Activated CD4-positive, alpha-beta memory T cell treated with anti-CD3 and anti-CD28 coated beads, Interleukin-2, amount 10 ng/mL, durations not matched to agents 7 days and 5 days (primary cell): ENCODE measurements around the gene NOS1AP. TPM values are rescaled to one million over a fixed set of nuclear protein-coding genes. Genes with fewer than 3 reads are reported as not detected.
"Not testable (repeated sequence)": the region's sequence is repeated elsewhere in the genome, so short reads cannot be mapped to it uniquely, and the experiment has no call there.

Source experiments
- CTCF ChIA-PET: fragments of 350-600 bp; sonication (Branson Sonifier 250); formaldehyde crosslinking; loops from one replicate; lab custom pipeline; 2021; ENCODE audit warnings: antibody characterized with exemption, inconsistent platforms; lab: Charles Lee
- POLR2A ChIA-PET: fragments of 350-600 bp; sonication (Branson Sonifier 250); formaldehyde crosslinking; loops from one replicate; lab custom pipeline; 2021; ENCODE audit warnings: antibody characterized with exemption; lab: Charles Lee
- DNase-seq: peaks from one replicate; pipeline ENCODE4 v3.0.0-alpha.2; 2020
- H3K27ac Mint-ChIP-seq: one replicate; pipeline ENCODE4 v1.8.0; 2021; ENCODE audit warnings: mild to moderate bottlenecking, mixed read lengths
- H3K27me3 Mint-ChIP-seq: one replicate; pipeline ENCODE4 v1.8.0; 2021; ENCODE audit warnings: mixed read lengths
- H3K36me3 Mint-ChIP-seq: one replicate; pipeline ENCODE4 v1.8.0; 2021; ENCODE audit warnings: low read depth, mixed read lengths
- H3K4me1 Mint-ChIP-seq: one replicate; pipeline ENCODE4 v1.8.0; 2021; ENCODE audit warnings: mixed read lengths
- H3K4me3 Mint-ChIP-seq: one replicate; pipeline ENCODE4 v1.8.0; 2021; ENCODE audit warnings: mild to moderate bottlenecking, mixed read lengths
- H3K9me3 Mint-ChIP-seq: one replicate; pipeline ENCODE4 v1.8.0; 2021; ENCODE audit warnings: mixed read lengths
- total RNA-seq, 2 experiments: library from RNA; stranded (reverse); gene quantifications; one replicate each; pipeline ENCODE4 v1.2.3, GENCODE V29; 2021

Gene NOS1AP
- total RNA-seq, 2 experiments from 2014 or later, result 0.08 TPM; not detected in 1

DNA sequence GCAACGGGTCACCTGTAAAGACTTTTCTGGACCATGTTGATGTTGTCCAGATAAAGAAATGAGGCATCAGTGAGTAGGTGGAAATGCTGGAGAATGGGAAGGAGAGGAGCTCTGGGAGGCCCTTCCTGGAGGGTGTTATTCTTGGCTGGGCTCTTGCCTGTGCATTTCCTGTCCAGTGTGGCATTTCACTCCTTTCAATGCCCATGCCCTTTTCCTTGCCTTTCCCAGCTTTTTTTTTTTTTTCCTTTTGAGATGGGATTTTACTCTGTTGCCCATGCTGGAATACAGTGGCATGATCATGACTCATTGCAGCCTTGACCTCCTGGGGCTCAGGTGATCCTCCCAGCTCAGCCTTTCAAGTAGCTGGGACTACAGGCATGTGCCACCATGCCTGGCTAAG, 11.8 kb downstream of the NOS1AP start:
- H3K9me3 Mint-ChIP-seq, result no peaks in the 10 kb centered on the region
- H3K27me3 Mint-ChIP-seq, result peaks cover 12% of the 10 kb centered on the region
- ChIA-PET CTCF (no interaction called here), POLR2A (no interaction called here)
- DNase-seq, result no peak
- no peak overlapping the region for H3K27ac Mint-ChIP-seq
- H3K36me3 Mint-ChIP-seq, result no peaks in the 10 kb centered on the region
- no peaks in the 10 kb centered on the region for H3K4me1 Mint-ChIP-seq
- H3K4me3 Mint-ChIP-seq, result no peak overlapping the region

- H3K9me3 Mint-ChIP-seq, CTCF ChIA-PET, H3K4me3 Mint-ChIP-seq, H3K27ac Mint-ChIP-seq, H3K4me1 Mint-ChIP-seq, POLR2A ChIA-PET, DNase-seq, H3K36me3 Mint-ChIP-seq: not testable (repeated sequence)
- peaks cover 12% of the 10 kb centered on the region for H3K27me3 Mint-ChIP-seq
These were observed 12.6 kb downstream of the NOS1AP start for GRCh38 chr1:162082080-162082479.

GRCh38 chr1:162083273-162083672, 13.8 kb downstream of the NOS1AP start:
- DNase-seq, result no peak
- Mint-ChIP-seq H3K4me3 (no peak overlapping the region), H3K4me1 (no peaks in the 10 kb centered on the region), H3K27me3 (peaks cover 2% of the 10 kb centered on the region), H3K27ac (no peak overlapping the region), H3K9me3 (no peaks in the 10 kb centered on the region), H3K36me3 (no peaks in the 10 kb centered on the region)
- CTCF ChIA-PET, result no interaction called here
- POLR2A ChIA-PET, result no interaction called here

DNA sequence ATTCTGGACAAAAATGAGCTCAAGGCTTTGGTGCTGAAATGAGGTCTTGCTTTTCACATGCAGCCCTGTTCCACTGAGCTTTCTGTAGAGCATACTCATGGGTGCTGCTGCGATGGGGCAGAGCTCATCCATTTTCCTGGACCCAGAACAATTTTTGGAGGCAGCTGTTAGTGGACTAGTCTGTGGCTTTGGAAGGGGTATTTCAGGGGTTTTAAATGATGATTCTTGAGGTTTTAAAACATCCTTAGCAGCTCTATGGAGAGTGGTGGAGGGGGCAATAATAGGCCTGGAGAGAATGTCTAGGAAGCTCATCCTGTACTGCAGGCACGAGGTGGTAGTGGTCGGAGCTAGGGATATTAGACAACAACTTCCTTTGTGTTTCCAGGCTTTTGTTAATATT, 16.5 kb downstream of the NOS1AP start:
- Mint-ChIP-seq H3K36me3 (no peaks in the 10 kb centered on the region), H3K4me3 (no peak overlapping the region), H3K4me1 (no peaks in the 10 kb centered on the region), H3K27me3 (peaks cover 8% of the 10 kb centered on the region), H3K9me3 (no peaks in the 10 kb centered on the region), H3K27ac (no peak overlapping the region)
- no peak for DNase-seq
- POLR2A ChIA-PET, result no interaction called here
- CTCF ChIA-PET, result no interaction called here

GRCh38 chr1:162087111-162087510, 17.6 kb downstream of the NOS1AP start:
- no peaks in the 10 kb centered on the region for H3K36me3 Mint-ChIP-seq
- POLR2A ChIA-PET, result interaction anchor here (0.6 kb wide), 1 partner anchor 863 kb away, joined by 3 read pairs; no protein-coding TSS in a partner anchor
- H3K4me1 Mint-ChIP-seq, result no peaks in the 10 kb centered on the region
- DNase-seq, result no peak
- no peaks in the 10 kb centered on the region for H3K9me3 Mint-ChIP-seq
- H3K27ac Mint-ChIP-seq, result no peak overlapping the region
- no peak overlapping the region for H3K4me3 Mint-ChIP-seq
- CTCF ChIA-PET, result no interaction called here
- H3K27me3 Mint-ChIP-seq, result peaks cover 17% of the 10 kb centered on the region

DNA sequence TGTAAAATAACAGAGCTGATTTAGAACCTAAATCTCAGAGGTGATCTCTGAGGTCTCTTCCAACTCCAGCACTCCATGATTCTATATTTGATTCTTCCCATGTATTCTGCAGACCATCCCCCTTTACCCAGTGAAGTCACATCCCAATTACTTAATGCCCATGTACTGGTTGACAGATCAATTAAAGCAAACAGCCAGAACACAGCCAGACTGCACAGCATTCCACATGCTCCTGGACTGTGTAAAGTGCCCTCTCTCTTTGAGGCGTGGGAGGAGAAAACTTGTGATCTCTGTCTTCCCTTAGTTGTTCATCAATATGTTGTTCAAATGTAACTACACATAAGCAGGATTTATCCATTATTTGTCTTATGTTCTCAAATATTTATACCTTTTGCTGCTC, 18.1 kb downstream of the NOS1AP start:
- no peaks in the 10 kb centered on the region for H3K9me3 Mint-ChIP-seq
- H3K27me3 Mint-ChIP-seq, result peaks cover 17% of the 10 kb centered on the region
- H3K4me3 Mint-ChIP-seq, result no peak overlapping the region
- H3K4me1 Mint-ChIP-seq, result no peaks in the 10 kb centered on the region
- H3K36me3 Mint-ChIP-seq, result no peaks in the 10 kb centered on the region
- CTCF ChIA-PET, result no interaction called here
- no peak for DNase-seq
- POLR2A ChIA-PET, result interaction anchor here (0.6 kb wide), 1 partner anchor 863 kb away, joined by 3 read pairs; no protein-coding TSS in a partner anchor
- no peak overlapping the region for H3K27ac Mint-ChIP-seq

DNA sequence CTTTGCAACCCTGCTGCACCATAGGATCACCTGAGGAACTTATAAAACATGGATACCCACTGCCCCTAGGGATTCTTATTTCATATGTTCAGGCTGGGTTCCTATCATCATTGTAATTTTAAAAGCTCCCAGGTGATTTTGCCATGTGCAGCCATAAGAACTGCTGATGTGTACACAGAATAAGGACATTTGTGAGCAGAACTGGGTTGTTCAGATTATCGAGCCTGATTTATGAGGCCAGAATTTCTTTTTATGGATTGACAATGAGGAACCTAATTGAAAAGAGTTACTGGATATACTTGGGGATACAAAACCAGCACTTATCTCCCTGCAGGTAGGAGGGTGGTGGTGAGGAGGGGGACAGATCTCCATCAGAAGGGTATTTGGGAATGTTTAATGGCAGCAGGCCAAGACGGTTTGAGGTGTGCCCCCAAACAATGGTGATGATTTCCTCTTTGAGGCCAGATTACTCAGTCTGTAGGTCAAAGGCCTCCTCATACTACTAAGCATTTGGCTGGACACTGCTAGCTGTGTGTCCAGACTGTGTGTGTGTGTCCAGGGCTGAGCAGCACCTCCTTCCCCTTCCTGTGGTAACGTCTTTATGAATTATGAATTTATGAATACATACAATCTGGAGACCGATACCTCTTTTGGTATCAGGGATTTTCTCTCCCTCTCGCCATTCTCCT, 18.9 kb downstream of the NOS1AP start:
- H3K27ac Mint-ChIP-seq, result no peak overlapping the region
- ChIA-PET POLR2A (no interaction called here), CTCF (no interaction called here)
- H3K4me3 Mint-ChIP-seq, result no peak overlapping the region
- peaks cover 17% of the 10 kb centered on the region for H3K27me3 Mint-ChIP-seq
- no peaks in the 10 kb centered on the region for H3K9me3 Mint-ChIP-seq
- DNase-seq, result no peak
- no peaks in the 10 kb centered on the region for H3K36me3 Mint-ChIP-seq
- H3K4me1 Mint-ChIP-seq, result no peaks in the 10 kb centered on the region

DNA sequence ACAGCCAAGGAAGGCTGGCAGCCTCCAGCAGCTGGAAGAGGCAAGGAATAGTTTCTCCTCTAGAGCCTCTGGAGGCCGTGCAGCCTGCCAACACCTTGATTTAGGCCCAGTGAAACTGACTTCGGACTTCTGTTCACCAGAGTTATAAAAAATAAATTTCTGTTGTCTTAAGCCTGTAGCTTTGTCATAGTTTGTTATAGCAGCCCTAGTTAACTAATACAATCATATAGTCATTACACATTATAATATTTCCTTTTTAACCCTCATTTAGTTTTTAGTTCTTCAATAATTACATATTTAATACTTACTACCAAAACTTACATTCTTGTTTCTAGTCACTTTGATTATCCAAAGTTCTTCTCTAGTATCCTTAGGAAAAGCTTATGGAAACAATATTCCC, 20.3 kb downstream of the NOS1AP start:
- H3K9me3 Mint-ChIP-seq, result no peaks in the 10 kb centered on the region
- DNase-seq, result no peak

DNA sequence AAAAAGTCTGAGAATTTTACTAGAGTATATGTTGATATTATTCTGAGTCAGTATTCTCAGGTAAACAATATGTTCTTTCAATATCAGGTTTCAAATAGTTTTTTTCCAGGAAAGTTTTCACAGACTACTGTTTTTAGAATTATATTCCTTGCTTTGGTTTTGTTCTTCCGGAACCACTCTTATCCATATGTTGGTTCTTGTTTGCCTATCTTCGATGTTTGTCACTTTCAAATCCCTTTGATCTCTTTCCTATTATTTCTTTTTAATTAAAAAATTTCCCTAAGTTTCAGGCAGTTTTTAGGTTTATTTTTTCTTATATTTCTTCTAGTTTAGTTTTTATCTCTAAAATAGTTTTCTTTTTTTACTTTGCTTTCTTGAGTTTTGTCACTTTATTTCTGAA, 20.9 kb downstream of the NOS1AP start:
- CTCF ChIA-PET, result no interaction called here
- no peak for DNase-seq
- POLR2A ChIA-PET, result no interaction called here
- no peaks in the 10 kb centered on the region for H3K9me3 Mint-ChIP-seq
- no peaks in the 10 kb centered on the region for H3K36me3 Mint-ChIP-seq
- no peak overlapping the region for H3K4me3 Mint-ChIP-seq
- H3K4me1 Mint-ChIP-seq, result no peaks in the 10 kb centered on the region
- no peak overlapping the region for H3K27ac Mint-ChIP-seq
- H3K27me3 Mint-ChIP-seq, result peaks cover 21% of the 10 kb centered on the region

More for the DNA sequence above, 20.3 kb downstream of the NOS1AP start:
- H3K36me3 Mint-ChIP-seq, result no peaks in the 10 kb centered on the region
- CTCF ChIA-PET, result no interaction called here
- H3K4me1 Mint-ChIP-seq, result no peaks in the 10 kb centered on the region
- no peak overlapping the region for H3K27ac Mint-ChIP-seq
- no peak overlapping the region for H3K4me3 Mint-ChIP-seq
- H3K27me3 Mint-ChIP-seq, result peaks cover 18% of the 10 kb centered on the region
- POLR2A ChIA-PET, result no interaction called here

GRCh38 chr1:162091681-162092524, 22.4 kb downstream of the NOS1AP start:
- CTCF ChIA-PET, result no interaction called here
- Mint-ChIP-seq H3K27me3 (peaks cover 21% of the 10 kb centered on the region), H3K4me1 (no peaks in the 10 kb centered on the region), H3K4me3 (no peak overlapping the region), H3K36me3 (no peaks in the 10 kb centered on the region), H3K27ac (no peak overlapping the region), H3K9me3 (no peaks in the 10 kb centered on the region)
- POLR2A ChIA-PET, result no interaction called here
- no peak for DNase-seq

GRCh38 chr1:162093095-162093494, 23.6 kb downstream of the NOS1AP start:
- no peak overlapping the region for H3K4me3 Mint-ChIP-seq
- POLR2A ChIA-PET, result no interaction called here
- peaks cover 21% of the 10 kb centered on the region for H3K27me3 Mint-ChIP-seq
- no peaks in the 10 kb centered on the region for H3K36me3 Mint-ChIP-seq
- no peak overlapping the region for H3K27ac Mint-ChIP-seq
- H3K4me1 Mint-ChIP-seq, result no peaks in the 10 kb centered on the region
- no peaks in the 10 kb centered on the region for H3K9me3 Mint-ChIP-seq
- DNase-seq, result no peak
- CTCF ChIA-PET, result no interaction called here

DNA sequence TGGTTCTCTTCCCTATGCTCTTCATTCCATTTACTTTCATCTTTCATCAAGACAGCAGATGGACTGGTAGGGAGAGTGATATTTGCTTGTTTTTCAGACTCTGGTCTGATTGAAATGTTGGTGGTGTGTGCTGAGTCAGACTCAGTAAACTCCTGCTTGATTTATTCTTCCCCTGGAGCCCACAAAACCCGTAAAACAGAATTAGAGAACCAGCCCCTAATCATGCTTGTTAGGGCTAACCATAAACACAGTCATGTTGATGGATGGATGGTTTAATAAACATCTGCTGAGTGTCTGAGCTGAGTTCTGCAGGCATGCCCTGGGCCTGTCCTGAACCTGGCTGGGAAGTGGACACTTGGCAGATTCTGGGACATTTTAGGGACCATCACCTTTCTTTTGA, 24.8 kb downstream of the NOS1AP start:
- H3K4me1 Mint-ChIP-seq, result no peaks in the 10 kb centered on the region
- peaks cover 26% of the 10 kb centered on the region for H3K27me3 Mint-ChIP-seq
- no peak for DNase-seq
- POLR2A ChIA-PET, result no interaction called here
- H3K27ac Mint-ChIP-seq, result no peak overlapping the region
- H3K36me3 Mint-ChIP-seq, result no peaks in the 10 kb centered on the region
- no peak overlapping the region for H3K4me3 Mint-ChIP-seq
- CTCF ChIA-PET, result no interaction called here
- no peaks in the 10 kb centered on the region for H3K9me3 Mint-ChIP-seq

- Mint-ChIP-seq H3K4me1 (no peaks in the 10 kb centered on the region), H3K27ac (no peak overlapping the region), H3K9me3 (no peaks in the 10 kb centered on the region), H3K4me3 (no peak overlapping the region), H3K36me3 (no peaks in the 10 kb centered on the region), H3K27me3 (peaks cover 22% of the 10 kb centered on the region)
- DNase-seq, result no peak
- ChIA-PET CTCF (interaction anchor here (0.6 kb wide), 1 partner anchor 30 kb away, joined by 3 read pairs; no protein-coding TSS in a partner anchor), POLR2A (no interaction called here)
These were observed 25.2 kb downstream of the NOS1AP start for GRCh38 chr1:162094723-162095122.
